KMS-11 (cell line): ENCODE data around the gene PRKAR2B.
"Not testable (repeated sequence)": the region's sequence is repeated elsewhere in the genome, so short reads cannot be mapped to it uniquely, and the experiment has no call there.

ENCODE experiments used
- H2AFZ ChIP-seq: fragments of 200-600 bp; sonication (generic); 2 replicates; pipeline ENCODE4 v1.6.1; 2016; ENCODE audit warnings: antibody characterized with exemption, mixed run types, low read depth
- H3K27ac ChIP-seq: fragments of 200-600 bp; sonication (generic); 2 replicates; pipeline ENCODE4 v1.6.1; 2016; ENCODE audit warnings: mild to moderate bottlenecking, mixed run types
- H3K27me3 ChIP-seq: fragments of 200-600 bp; sonication (generic); 2 replicates; pipeline ENCODE4 v1.6.1; 2017; ENCODE audit warnings: mild to moderate bottlenecking, low read depth, mixed run types, moderate library complexity; ENCODE audit not compliant: insufficient read depth
- H3K36me3 ChIP-seq: fragments of 200-600 bp; sonication (generic); 2 replicates; pipeline ENCODE4 v1.6.1; 2017; ENCODE audit warnings: mild to moderate bottlenecking, mixed run types; ENCODE audit not compliant: insufficient read depth
- H3K4me1 ChIP-seq: fragments of 200-600 bp; sonication (generic); 2 replicates; pipeline ENCODE4 v1.6.1; 2016; ENCODE audit warnings: mild to moderate bottlenecking, low read depth, mixed run types; ENCODE audit not compliant: poor library complexity, severe bottlenecking
- H3K4me2 ChIP-seq: fragments of 200-600 bp; sonication (generic); 2 replicates; pipeline ENCODE4 v1.7.0; 2016; ENCODE audit warnings: mild to moderate bottlenecking, mixed run types
- H3K4me3 ChIP-seq: fragments of 200-600 bp; sonication (generic); IDR thresholded peaks from 2 replicates; pipeline ENCODE4 v1.6.1; 2017; ENCODE audit warnings: low read depth, low read length, mixed read lengths; ENCODE audit not compliant: insufficient read depth
- H3K79me2 ChIP-seq: fragments of 200-600 bp; sonication (generic); 2 replicates; pipeline ENCODE4 v1.6.1; 2016; ENCODE audit warnings: low read depth, mixed run types; ENCODE audit not compliant: insufficient read depth
- H3K9ac ChIP-seq: fragments of 200-600 bp; sonication (generic); 2 replicates; pipeline ENCODE4 v1.6.1; 2016; ENCODE audit warnings: mild to moderate bottlenecking, mixed run types
- H4K20me1 ChIP-seq: fragments of 200-600 bp; sonication (generic); 2 replicates; pipeline ENCODE4 v1.6.1; 2016; ENCODE audit warnings: mild to moderate bottlenecking, mixed run types; ENCODE audit not compliant: insufficient read depth
- TF ChIP-seq, protein P1 (sequence below): fragments of 200-600 bp; sonication (generic); conservative IDR thresholded peaks from 2 replicates; pipeline ENCODE4 v1.6.1; 2017; ENCODE audit warnings: low read depth, mild to moderate bottlenecking, antibody characterized with exemption, low read length, moderate library complexity, mixed read lengths

The PRKAR2B gene

DNA sequence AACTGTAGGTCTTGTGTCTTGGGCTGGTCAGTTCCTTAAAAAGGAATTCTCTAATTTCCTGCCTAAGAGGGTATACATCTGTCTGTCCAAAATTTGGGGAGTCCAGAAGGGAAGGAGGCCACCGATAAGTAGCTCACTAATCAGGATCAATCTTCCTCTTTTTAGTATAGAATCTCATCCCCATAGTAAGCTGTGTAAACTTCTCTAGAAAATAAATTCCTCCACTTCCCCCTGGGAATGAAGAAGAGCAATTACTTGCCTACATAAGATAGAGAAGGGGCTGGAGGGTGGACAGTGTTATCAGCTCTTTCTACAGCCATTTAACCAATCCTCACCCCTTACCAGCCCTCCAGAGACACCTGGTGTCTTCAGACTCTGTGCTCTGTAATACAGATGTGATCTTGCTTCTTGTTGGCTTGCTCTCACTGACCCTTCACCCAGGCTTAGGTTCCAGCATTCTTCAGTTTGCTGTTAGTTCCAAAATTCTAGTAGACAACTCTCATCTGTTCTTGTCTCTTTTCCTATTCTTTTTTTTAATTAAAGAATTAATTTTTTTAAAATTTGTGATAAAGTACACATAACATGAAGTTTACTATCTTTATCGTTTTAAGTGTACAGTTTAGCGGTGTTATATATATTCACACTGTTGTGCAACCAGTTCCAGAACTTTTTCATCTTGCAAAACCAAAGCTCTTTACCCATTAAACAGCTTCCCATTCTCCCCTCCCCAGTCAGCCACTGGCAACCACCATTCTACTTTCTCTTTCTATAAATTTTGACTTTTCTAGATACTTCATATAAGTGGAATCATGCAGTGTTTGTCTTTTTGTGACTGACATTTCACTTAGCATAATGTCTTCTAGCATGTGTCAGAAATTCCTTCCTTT is 6.5 kb upstream of the PRKAR2B start:
- Histone ChIP-seq H3K27ac (no peak overlapping the region), H3K79me2 (no peaks in the 10 kb centered on the region), H3K36me3 (no peaks in the 10 kb centered on the region), H3K27me3 (no peaks in the 10 kb centered on the region), H3K4me2 (no peak overlapping the region), H4K20me1 (no peaks in the 10 kb centered on the region), H2AFZ (no peak overlapping the region), H3K9ac (no peak overlapping the region), H3K4me3 (no peak overlapping the region), H3K4me1 (no peaks in the 10 kb centered on the region)
- TF ChIP-seq, protein P1, sequence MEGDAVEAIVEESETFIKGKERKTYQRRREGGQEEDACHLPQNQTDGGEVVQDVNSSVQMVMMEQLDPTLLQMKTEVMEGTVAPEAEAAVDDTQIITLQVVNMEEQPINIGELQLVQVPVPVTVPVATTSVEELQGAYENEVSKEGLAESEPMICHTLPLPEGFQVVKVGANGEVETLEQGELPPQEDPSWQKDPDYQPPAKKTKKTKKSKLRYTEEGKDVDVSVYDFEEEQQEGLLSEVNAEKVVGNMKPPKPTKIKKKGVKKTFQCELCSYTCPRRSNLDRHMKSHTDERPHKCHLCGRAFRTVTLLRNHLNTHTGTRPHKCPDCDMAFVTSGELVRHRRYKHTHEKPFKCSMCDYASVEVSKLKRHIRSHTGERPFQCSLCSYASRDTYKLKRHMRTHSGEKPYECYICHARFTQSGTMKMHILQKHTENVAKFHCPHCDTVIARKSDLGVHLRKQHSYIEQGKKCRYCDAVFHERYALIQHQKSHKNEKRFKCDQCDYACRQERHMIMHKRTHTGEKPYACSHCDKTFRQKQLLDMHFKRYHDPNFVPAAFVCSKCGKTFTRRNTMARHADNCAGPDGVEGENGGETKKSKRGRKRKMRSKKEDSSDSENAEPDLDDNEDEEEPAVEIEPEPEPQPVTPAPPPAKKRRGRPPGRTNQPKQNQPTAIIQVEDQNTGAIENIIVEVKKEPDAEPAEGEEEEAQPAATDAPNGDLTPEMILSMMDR = no peak

DNA sequence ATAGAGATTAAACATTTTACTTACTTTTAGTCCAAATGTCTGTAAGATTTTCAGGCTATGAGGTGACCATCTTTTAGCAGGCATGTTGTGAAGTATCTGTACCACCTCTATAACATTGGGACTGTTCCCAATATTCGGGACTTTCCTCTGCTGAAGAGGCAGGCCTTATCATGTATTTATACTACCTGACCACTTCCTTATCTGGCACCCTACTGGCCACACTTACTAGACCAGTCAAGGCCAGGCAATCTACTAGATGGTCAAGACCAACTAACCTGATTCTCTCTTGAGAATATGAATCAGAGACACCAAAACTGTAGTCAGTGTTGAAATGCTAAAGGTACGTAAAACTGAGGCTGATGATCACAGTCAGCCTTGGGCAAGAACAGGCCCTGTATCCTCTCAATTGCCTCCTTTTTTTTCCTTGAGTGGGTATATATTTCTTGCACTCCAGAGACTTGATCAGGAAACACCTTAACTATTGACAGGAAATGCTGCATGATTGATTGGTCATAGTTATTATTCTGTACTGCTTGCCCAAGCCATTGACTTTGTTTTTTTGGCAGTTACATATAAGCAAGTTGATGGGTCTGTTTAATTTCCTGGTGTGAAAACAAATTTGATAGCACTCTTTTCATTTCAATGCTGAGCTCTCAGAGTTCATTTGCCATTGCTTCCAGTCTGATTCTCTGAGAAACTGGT is 5.2 kb upstream of the PRKAR2B start:
- H3K4me1 ChIP-seq = peaks cover 4% of the 10 kb centered on the region
- H3K4me2 ChIP-seq = no peak overlapping the region
- H2AFZ ChIP-seq = no peak overlapping the region
- H3K79me2 ChIP-seq = no peaks in the 10 kb centered on the region
- H3K36me3 ChIP-seq = no peaks in the 10 kb centered on the region
- TF ChIP-seq, protein P1 = no peak
- H3K27ac ChIP-seq = no peak overlapping the region
- no peaks in the 10 kb centered on the region for H4K20me1 ChIP-seq
- no peak overlapping the region for H3K4me3 ChIP-seq
- no peaks in the 10 kb centered on the region for H3K27me3 ChIP-seq
- H3K9ac ChIP-seq = no peak overlapping the region

DNA sequence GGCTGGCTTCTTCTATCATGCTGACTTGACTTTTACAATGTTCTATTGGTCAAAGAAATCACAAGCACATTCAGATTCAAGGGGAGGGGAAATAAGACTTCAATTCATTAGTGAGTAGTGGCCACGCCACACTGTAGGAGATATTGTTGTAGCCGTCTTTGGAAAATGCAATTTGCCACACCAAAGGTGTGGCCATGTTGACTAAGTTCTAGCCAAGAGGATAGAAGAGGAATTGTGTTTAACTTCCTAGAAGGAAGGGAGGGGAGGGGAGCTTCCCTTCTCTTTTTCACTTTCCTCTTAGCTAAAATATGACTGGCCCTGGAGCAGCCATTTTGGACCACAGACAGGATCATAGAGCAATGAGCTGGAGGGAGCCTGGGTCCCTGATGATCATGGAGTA is 3.4 kb upstream of the PRKAR2B start:
- TF ChIP-seq, protein P1 = no peak
- no peaks in the 10 kb centered on the region for H4K20me1 ChIP-seq
- H3K9ac ChIP-seq = no peak overlapping the region
- no peak overlapping the region for H2AFZ ChIP-seq
- H3K4me2 ChIP-seq = no peak overlapping the region
- no peaks in the 10 kb centered on the region for H3K36me3 ChIP-seq
- peaks cover 10% of the 10 kb centered on the region for H3K4me1 ChIP-seq
- no peaks in the 10 kb centered on the region for H3K79me2 ChIP-seq
- H3K4me3 ChIP-seq = no peak overlapping the region
- H3K27me3 ChIP-seq = no peaks in the 10 kb centered on the region
- no peak overlapping the region for H3K27ac ChIP-seq

DNA sequence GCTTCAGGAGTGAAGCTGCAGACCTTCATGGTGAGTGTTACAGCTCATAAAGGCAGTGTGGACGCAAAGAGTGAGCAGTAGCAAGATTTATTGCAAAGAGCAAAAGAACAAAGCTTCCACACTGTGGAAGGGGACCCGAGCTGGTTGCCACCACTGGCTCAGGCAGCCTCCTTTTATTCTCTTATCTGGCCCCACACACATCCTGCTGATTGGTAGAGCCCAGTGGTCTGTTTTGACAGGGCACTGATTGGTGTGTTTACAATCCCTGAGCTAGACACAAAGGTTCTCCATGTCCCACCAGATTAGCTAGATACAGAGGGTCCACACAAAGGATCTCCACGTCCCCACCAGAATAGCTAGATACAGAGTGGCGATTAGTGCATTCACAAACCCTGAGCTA is 2.7 kb upstream of the PRKAR2B start:
- H2AFZ ChIP-seq, H3K4me2 ChIP-seq: not testable (repeated sequence)

DNA sequence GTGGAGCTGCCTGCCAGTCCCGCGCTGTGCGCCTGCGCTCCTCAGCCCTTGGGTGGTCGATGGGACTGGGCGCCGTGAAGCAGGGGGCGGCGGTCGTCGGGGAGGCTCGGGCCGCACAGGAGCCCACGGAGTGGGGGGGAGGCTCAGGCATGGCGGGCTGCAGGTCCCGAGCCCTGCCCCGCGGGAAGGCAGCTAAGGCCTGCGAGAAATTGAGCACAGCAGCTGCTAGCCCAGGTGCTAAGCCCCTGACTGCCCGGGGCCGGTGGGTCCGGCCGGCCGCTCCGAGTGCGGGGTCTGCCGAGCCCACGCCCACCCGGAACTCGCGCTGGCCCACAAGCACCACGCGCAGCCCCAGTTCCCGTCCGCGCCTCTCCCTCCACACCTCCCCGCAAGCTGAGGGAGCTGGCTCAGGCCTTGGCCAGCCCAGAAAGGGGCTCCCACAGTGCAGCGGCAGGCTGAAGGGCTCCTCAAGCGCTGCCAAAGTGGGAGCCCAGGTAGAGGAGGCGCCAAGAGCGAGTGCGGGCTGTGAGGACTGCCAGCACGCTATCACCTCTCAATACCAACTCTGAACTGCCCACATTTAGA is 2.1 kb upstream of the PRKAR2B start:
- not testable (repeated sequence) for H4K20me1 ChIP-seq, H3K27me3 ChIP-seq, H3K4me2 ChIP-seq, H2AFZ ChIP-seq, H3K9ac ChIP-seq, H3K4me3 ChIP-seq, H3K79me2 ChIP-seq, H3K27ac ChIP-seq, H3K4me1 ChIP-seq, H3K36me3 ChIP-seq

More for the DNA sequence above, 2.7 kb upstream of the PRKAR2B start:
- not testable (repeated sequence) for H3K36me3 ChIP-seq, H3K27ac ChIP-seq, H3K79me2 ChIP-seq, H3K27me3 ChIP-seq, H3K4me3 ChIP-seq, H3K4me1 ChIP-seq, H4K20me1 ChIP-seq, H3K9ac ChIP-seq
